ENCODE data around the gene MTHFSD.

DNA sequence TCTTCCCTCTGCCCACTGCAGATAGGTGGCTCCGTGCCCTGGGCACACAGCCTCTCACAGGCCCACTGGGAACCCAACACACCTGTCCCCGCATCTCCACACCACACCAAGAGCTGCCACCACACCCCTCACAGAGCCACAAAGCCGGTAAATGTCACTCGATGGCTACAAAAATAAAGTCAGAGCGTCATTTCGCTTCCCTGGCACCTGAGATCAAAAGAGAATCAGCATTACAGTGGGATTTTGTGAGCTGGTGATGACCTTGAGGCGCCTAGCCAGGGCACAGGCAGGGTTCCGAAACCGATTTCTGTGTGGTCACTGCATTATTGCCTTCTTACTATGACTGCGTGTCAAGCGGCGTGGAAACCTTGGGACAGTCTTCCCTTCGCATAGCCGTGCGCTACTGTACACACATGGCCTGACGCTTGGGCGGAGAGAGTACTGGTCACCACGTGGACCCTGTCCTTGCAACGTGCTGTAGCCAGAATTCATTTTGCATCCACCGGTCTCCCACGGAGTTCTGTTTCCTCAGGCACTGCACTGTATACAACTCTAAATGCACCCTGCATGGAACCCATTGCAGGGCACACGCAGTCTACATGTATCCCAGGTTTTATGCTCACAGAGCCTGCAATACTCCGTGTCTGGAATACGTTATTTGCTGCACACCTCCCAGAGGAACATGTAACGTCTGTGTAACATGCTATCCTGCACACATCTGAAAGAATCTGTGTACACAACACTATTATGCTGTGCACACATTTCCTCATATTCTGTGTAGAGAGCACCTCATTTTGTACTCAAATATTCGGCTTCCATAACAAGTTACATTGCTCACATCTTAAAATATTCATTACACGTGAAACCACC lies 50.5 kb downstream of the MTHFSD start:
- TF ChIP-seq, protein P1, sequence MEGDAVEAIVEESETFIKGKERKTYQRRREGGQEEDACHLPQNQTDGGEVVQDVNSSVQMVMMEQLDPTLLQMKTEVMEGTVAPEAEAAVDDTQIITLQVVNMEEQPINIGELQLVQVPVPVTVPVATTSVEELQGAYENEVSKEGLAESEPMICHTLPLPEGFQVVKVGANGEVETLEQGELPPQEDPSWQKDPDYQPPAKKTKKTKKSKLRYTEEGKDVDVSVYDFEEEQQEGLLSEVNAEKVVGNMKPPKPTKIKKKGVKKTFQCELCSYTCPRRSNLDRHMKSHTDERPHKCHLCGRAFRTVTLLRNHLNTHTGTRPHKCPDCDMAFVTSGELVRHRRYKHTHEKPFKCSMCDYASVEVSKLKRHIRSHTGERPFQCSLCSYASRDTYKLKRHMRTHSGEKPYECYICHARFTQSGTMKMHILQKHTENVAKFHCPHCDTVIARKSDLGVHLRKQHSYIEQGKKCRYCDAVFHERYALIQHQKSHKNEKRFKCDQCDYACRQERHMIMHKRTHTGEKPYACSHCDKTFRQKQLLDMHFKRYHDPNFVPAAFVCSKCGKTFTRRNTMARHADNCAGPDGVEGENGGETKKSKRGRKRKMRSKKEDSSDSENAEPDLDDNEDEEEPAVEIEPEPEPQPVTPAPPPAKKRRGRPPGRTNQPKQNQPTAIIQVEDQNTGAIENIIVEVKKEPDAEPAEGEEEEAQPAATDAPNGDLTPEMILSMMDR (IDR thresholded peaks at IDR 0.05), result no peak
- no peak for TF ChIP-seq POLR2A (IDR thresholded peaks at IDR 0.05)
